NCI-H1694 (cell line): Measurements from ENCODE around the gene CLEC9A.

Source experiments
- DNase-seq: peaks from one replicate; lab custom pipeline; 2025; lab: John Stamatoyannopoulos, UW

CLEC9A gene

GRCh38 chr12:10067264-10067663 is 36.8 kb downstream of the CLEC9A start:
- DNase-seq, result no peak

GRCh38 chr12:10067942-10068341 is 37.5 kb downstream of the CLEC9A start:
- DNase-seq, result no peak

DNA sequence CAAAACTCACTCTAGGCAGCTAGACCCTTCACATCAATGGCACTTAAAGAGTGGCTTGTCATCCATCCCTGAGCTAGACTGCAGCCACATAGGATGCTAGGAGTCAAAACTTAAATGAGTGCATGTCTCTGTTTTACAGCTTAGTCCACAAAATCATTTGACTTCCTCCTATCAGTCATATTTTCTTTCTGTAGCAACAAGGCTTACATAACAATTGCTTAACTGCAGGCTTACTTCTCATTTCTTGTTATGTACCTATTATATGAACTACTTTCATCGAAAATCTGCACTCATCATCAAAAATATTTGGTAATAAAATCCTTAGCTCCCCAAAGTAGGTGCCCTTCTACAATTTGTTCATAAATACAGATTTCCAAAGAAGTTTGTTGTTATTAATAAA is 38.2 kb downstream of the CLEC9A start:
- DNase-seq, result no peak

- DNase-seq, result no peak
Observed at GRCh38 chr12:10069099-10069498, 38.6 kb downstream of the CLEC9A start.

DNA sequence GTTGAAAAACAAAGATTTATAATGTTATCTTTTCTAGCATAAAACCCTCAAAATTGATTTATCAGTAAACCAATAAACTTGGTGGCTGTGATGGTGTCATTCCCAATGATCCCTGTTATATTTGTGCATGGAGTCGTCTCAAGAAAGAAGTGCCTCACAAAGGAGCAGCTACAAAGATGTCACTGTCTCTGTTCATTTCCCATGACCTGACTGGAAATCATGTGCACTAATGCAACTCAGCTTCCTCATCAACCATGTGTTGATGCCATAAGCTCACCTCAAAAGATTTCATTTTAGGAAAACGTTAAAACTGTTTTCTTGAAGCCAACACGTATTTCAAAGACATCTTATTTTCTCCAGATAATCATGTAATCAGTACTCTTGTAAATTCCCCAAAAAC is 39.5 kb downstream of the CLEC9A start:
- no peak for DNase-seq

DNA sequence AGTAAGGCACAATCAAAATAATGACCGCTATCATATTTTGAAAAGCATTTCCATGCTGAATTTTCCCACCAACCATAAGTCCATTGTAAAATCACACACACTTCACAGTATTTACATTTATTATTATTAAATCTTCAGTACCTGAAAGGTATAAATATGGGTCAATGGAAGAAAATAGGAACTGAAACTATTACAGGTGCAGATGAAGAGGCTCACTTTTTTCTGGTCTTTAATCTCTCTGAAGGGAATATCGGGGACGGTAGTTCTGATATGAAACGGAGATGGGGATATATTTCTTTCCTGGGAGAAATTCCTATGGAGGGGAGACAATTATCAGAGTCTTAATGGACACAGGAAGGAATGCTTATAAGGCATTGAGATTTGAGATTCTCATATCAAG is 39.9 kb downstream of the CLEC9A start:
- no peak for DNase-seq

- DNase-seq, result no peak
Observed at GRCh38 chr12:10072131-10072530, 41.6 kb downstream of the CLEC9A start.

DNA sequence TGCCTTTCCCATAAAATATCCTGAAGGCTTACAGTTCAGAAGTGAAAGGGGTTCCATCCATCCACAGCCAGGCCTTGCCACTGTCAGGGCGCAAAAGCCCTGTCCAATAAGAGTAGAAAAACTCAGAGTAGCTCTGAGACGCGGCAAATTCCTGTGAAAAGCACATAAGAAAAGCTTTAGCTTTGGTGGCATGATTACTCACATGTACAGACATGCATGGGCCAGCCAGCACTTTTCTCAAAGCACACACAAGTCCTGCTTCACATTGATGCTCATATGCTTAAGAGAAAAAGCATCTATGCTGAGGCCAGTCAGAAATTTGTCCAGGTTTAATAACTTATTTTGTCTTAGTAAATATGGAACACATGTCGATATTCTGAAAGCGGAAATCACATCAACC is 42.8 kb downstream of the CLEC9A start:
- no peak for DNase-seq

- DNase-seq, result no peak
Observed at GRCh38 chr12:10075451-10075850, 45.0 kb downstream of the CLEC9A start.

GRCh38 chr12:10082117-10082874 is 51.8 kb downstream of the CLEC9A start:
- no peak for DNase-seq

- DNase-seq, result no peak
Observed at GRCh38 chr12:10084733-10085132, 54.3 kb downstream of the CLEC9A start.

DNA sequence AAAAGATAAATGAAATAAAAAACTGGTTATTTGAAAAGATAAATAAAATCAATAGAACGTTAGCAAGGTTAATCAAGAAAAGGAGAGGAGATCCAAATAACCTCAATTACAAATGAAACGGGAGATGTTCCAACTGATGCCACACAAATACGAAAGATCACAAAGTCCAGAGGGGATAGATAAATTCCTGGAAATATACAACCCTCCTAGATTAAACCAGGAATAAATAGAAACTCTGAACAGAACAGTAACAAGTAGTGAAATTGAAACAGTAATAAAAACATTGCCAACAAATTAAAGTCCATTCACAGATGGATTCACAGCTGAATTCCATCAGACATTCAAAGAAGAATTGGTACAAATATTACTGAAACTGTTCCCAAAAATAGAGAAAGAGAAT is 55.9 kb downstream of the CLEC9A start:
- DNase-seq, result no peak

GRCh38 chr12:10088031-10088430 is 57.5 kb downstream of the CLEC9A start:
- DNase-seq, result no peak

- DNase-seq, result no peak
Observed at GRCh38 chr12:10088955-10089900, 58.7 kb downstream of the CLEC9A start.

DNA sequence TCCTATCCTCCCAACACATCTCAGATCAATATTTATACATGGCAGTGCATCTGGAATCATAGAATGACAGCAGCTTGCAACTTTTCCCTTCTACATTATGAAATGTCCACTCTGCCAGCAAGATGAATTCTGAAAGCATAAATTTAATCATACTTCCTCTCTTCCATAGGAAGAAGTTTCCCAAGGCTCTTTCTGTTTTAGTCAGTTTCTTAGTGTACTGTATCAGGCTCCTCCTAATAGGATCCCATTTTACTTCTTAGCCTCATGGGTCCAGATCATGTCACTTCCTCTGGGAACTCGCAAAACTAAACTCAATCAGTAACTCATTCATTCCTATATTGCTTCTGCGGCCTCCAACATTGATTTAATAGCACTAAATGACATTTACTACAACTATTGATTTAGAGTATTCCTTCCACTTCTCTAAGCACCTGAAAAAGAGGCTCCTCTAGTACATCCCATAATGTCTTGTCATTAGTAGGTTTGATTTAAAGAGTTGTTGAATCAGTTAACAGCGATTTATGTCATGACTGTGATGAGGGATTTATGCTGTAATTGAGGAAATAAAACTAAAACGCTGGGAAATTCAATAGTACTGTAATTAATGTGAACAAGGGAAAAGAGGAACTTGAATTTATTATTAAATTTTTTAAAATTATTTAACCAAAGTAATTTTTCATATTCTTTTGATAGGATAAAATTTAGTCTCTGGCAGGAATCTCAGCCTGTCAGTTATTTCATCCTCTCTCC is 64.3 kb downstream of the CLEC9A start:
- DNase-seq, result no peak

DNA sequence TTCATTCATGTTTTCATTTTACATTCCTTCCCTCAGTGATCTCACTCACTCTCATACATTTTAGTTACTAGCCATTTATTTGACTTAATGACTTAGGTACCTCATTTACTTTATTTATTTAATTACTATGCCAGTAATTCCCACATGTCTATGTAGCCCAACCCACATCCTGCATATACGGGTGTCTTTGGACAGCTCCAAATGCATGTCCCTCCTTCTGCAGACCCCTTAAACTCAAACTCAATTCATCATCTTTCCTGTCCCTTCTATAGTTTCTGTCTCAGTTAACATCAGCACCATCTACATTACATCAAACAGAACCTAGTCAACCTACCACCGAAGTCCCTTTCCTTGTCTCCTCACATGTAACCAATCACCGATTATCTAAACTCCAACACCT is 65.5 kb downstream of the CLEC9A start:
- DNase-seq, result no peak

DNA sequence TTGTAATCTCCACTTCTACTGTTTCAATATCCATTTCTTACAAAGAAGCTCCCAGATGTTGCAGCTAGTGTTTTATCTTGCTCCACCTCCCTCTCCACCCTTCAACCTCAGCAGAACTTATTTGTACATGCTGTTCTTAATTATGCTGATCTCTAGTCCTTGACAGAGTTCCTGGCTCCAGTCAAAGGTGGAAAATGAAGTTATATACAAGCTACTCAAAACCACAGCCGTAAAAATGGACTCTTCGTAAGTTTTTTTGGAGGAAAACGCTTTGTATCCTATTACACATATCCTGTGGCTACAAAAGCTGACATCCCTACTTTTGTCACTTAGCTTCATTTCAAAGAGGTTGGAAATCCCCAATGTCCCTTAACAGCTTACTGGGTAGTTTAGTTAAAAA is 67.0 kb downstream of the CLEC9A start:
- no peak for DNase-seq

DNA sequence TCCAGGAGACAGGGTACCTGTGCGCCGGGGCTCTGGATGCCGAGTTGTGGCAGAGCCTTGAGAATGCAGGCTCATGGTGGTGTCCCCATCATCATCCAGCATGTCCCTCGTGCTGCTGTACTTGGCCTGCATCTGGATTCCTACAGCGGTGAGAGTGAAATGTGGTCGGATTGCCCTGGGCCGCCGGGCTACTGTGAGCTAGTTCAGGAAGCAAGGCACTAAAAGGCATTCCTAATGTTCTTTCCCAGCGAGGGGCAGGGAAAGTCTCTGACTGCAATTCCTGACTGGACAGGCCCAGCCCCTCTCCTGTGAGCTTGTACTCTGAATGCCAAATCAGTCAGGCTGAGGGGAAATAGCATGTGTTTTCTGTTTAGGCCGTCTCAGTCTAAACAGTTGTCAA is 68.3 kb downstream of the CLEC9A start, which contains the start of gene CLEC1A:
CLEC1A (minus strand) TSS at position 195 of the 400 bp plus-strand sequence; CDS start at position 132, 63 bp downstream.
- no peak for DNase-seq

DNA sequence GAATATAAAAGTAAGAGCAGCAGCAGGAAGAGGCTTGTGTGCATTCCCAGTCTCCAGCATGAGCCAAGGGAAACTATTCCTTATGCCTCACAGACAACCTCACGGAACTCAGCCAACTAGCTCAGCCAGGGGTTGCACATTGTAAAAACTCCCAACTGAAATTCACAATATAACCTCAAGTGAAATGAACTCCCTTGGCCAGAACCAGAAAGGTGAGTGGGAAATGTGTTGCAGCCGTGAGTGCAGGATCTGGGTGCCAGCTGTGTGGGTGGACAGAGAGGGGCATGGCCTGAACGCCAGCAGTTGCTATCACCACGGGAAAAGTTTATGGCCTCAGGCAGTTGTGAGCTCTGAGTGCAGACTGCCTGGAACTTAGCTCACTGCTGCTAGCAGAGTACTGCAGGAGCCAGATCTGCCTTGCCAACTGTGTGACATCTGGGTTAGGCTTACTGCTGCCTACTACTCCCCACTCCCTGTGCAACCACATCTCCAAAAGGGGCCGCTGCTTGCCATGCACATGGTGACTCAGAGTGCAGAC is 70.6 kb downstream of the CLEC9A start:
- no peak for DNase-seq

DNA sequence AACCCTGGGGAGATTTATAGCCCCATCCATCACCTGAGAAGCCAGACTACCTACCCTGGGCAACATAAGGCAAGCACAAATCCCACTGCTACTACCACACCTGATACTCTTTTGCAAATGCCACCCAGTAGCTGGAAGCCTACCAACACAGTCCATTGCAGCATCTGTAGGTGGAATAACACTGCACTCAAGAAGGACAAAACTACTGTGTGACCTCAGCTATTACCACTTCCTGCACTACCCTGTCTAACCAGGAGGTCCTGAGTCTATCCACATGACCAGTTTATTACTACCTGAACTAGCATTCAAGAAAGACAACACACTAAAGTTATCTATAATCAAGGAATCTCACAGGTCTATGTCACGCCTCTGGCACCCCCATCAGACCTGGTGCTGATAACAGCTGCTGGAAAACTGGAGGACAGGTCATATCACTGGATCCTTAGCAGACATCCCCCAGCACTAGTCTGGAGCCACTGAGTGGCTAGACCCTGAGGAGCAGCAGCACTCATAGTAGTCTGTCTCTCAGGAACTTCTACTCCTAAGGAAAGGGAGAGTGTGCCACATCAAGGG is 71.3 kb downstream of the CLEC9A start:
- no peak for DNase-seq

- no peak for DNase-seq
Observed at GRCh38 chr12:10102322-10102721, 71.8 kb downstream of the CLEC9A start.
